ENCODE results near the gene FAAP24. TPM values are rescaled to one million over a fixed set of nuclear protein-coding genes. Genes with fewer than 3 reads are reported as not detected.
A peak's percentile ranks its signal among the peaks of the same experiment; 100 is the strongest.
"Not testable (repeated sequence)": the region's sequence is repeated elsewhere in the genome, so short reads cannot be mapped to it uniquely, and the experiment has no call there.

Gene FAAP24
- total and polyA plus RNA-seq, 2 of the 13 experiments (the other 11 are each of a cell fraction or from before 2014, with no cell fraction given): 2.3 to 6.0 TPM

DNA sequence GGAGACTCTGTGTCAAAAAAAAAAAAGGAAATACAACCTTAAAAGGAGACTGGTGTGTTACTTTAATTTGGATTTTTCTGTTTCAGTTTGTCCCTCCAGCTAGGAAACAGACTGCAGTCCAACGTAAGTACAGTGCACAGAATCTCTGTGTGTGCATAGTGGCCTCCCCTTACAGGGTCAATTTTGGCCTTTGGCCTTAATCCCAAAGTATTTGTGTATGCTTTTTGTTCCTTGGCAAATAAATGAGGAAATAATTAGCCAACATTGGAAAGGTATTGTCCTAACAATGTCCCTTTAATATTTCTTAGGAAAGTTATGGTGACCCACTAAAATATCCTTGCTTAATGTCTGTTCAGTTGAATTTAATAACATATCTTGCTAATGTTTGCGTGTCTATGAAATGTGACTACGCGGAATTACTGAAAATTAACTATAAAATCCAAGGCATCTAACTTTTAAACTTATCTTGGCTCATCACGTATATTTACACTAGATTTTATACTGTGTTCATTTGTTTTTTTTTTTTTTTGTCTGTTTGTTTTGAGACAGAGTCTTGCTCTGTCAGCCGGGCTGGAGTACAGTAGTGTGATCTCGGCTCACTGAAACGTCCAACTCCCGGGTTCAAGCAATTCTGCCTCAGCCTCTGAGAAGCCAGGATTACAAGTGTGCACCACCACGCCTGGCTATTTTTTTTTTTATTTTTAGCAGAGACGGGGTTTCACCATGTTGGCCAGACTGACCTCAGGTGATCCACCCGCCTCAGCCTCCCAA, 53.6 kb downstream of the FAAP24 start:
- H3K9me3 ChIP-seq (ENCODE audit: low read length); H3K27me3 ChIP-seq (ENCODE audit: control insufficient read depth in 1 of 2, insufficient read depth in 2 of 2, low read length in 2 of 2); H4K20me1 ChIP-seq (ENCODE audit: insufficient read depth, low read length); H2AFZ ChIP-seq (ENCODE audit: low read length); CTCF ChIA-PET (ENCODE audit: low intra/inter-chr PET ratio, low total read pairs); in situ Hi-C loops (cut with HindIII; ENCODE audit: extremely low pct_ligation_motif_present, low pct_unique_long_range_greater_than_20kb); TF ChIP-seq FOXP1, FOXA1 (IDR thresholded peaks at IDR 0.05): not testable (repeated sequence)
- H3K9ac ChIP-seq (ENCODE audit: insufficient read depth, low read depth, low read length): peak overlapping the region; percentile 56
- peaks cover 24% of the 10 kb centered on the region for H3K79me2 ChIP-seq (ENCODE audit: insufficient read depth, low read length)
- WGBS (ENCODE audit: low lambda C conversion rate): 13% methylated on average over 12 of the region's 12 CpGs
- POLR2A ChIA-PET: interaction anchor here (3.7 kb wide), 1 partner anchor 14 kb away, joined by 53 read pairs; no protein-coding TSS in a partner anchor
- peaks cover 14 to 20% of the 10 kb centered on the region in 2 experiments; a peak in 4 of 5 replicates for H3K36me3 ChIP-seq (replicated peaks in 1 of 2; ENCODE audit: control insufficient read depth in 1 of 2, insufficient read depth in 2 of 2, low read length in 2 of 2)
- H3K4me3 ChIP-seq (replicated peaks in 1 of 3; ENCODE audit: insufficient read depth in 1 of 3, low read depth in 2 of 3, low read length in 3 of 3): peak overlapping the region in 1 of 3 experiments; percentile 50; a peak in 2 of 6 replicates
- peak overlapping the region; percentile 64 for H3K4me2 ChIP-seq (ENCODE audit: low read depth, low read length)
- ATAC-seq (peak; percentile 92), DNase-seq (ENCODE audit: low spot score) (peak; percentile 82), FAIRE-seq (peak; percentile 90)
- peaks cover 48% of the 10 kb centered on the region for H3K4me1 ChIP-seq (ENCODE audit: insufficient read depth, low read length)
- intact Hi-C loops (cut with micrococcal nuclease; ENCODE audit: unreplicated experiment): loop anchor here (10.0 kb wide), 1 partner anchor 1749 kb away; the partner anchor contains the start of gene ZNF599
- peak overlapping the region; percentile 66 for H3K27ac ChIP-seq (ENCODE audit: extremely low read length, insufficient read depth, low read length)
- TSS peak; percentile 45 for BruUV-seq (replicated peaks)
- TF ChIP-seq ZMYM2 (CRISPR knock-in tag; IDR thresholded peaks at IDR 0.05): 0 out of 2 replicates have a peak, but pooled peaks have one; percentile 19
- peak; percentile 75; the same call in 1 of the 2 replicates for TF ChIP-seq FOXP1 (CRISPR knock-in tag; IDR thresholded peaks at IDR 0.05)
- TF ChIP-seq FOXA1 (CRISPR knock-in tag; IDR thresholded peaks at IDR 0.05): peak; percentile 65
- TF ChIP-seq, protein P1, sequence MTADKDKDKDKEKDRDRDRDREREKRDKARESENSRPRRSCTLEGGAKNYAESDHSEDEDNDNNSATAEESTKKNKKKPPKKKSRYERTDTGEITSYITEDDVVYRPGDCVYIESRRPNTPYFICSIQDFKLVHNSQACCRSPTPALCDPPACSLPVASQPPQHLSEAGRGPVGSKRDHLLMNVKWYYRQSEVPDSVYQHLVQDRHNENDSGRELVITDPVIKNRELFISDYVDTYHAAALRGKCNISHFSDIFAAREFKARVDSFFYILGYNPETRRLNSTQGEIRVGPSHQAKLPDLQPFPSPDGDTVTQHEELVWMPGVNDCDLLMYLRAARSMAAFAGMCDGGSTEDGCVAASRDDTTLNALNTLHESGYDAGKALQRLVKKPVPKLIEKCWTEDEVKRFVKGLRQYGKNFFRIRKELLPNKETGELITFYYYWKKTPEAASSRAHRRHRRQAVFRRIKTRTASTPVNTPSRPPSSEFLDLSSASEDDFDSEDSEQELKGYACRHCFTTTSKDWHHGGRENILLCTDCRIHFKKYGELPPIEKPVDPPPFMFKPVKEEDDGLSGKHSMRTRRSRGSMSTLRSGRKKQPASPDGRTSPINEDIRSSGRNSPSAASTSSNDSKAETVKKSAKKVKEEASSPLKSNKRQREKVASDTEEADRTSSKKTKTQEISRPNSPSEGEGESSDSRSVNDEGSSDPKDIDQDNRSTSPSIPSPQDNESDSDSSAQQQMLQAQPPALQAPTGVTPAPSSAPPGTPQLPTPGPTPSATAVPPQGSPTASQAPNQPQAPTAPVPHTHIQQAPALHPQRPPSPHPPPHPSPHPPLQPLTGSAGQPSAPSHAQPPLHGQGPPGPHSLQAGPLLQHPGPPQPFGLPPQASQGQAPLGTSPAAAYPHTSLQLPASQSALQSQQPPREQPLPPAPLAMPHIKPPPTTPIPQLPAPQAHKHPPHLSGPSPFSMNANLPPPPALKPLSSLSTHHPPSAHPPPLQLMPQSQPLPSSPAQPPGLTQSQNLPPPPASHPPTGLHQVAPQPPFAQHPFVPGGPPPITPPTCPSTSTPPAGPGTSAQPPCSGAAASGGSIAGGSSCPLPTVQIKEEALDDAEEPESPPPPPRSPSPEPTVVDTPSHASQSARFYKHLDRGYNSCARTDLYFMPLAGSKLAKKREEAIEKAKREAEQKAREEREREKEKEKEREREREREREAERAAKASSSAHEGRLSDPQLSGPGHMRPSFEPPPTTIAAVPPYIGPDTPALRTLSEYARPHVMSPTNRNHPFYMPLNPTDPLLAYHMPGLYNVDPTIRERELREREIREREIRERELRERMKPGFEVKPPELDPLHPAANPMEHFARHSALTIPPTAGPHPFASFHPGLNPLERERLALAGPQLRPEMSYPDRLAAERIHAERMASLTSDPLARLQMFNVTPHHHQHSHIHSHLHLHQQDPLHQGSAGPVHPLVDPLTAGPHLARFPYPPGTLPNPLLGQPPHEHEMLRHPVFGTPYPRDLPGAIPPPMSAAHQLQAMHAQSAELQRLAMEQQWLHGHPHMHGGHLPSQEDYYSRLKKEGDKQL (CRISPR knock-in tag; IDR thresholded peaks at IDR 0.05; ENCODE audit: low read depth): 0 out of 2 replicates have a peak, but pooled peaks have one; percentile 35
- TF ChIP-seq ZNF770 (CRISPR knock-in tag; IDR thresholded peaks at IDR 0.05): 0 out of 2 replicates have a peak, but pooled peaks have one; percentile 39
- peak; percentile 50; the same call in 1 of the 2 replicates for TF ChIP-seq SIX1 (CRISPR knock-in tag; IDR thresholded peaks at IDR 0.05; ENCODE audit: borderline replicate concordance)
- peak; percentile 25 for TF ChIP-seq SKI (IDR thresholded peaks at IDR 0.05; ENCODE audit: partially characterized antibody)
- 0 out of 2 replicates have a peak, but pooled peaks have one; percentile 37 for TF ChIP-seq HMG20A (CRISPR knock-in tag; IDR thresholded peaks at IDR 0.05; ENCODE audit: borderline replicate concordance)
- peak; percentile 60 for TF ChIP-seq MED1 (CRISPR knock-in tag; IDR thresholded peaks at IDR 0.05)
- peak; percentile 70 for TF ChIP-seq HDAC1 (CRISPR knock-in tag; IDR thresholded peaks at IDR 0.05)
- peak; percentile 65 for TF ChIP-seq NR2F2 (IDR thresholded peaks at IDR 0.05; ENCODE audit: borderline replicate concordance, low read depth)
- peak; percentile 69; the same call in 1 of the 2 replicates for TF ChIP-seq HDAC2 (CRISPR knock-in tag; IDR thresholded peaks at IDR 0.05)
- TF ChIP-seq MIER3 (CRISPR knock-in tag; IDR thresholded peaks at IDR 0.05; ENCODE audit: borderline replicate concordance): peak; percentile 53; the same call in 1 of the 2 replicates
- TF ChIP-seq KDM5A (IDR thresholded peaks at IDR 0.05; ENCODE audit: borderline replicate concordance, low read length): peak; percentile 34; the same call in 1 of the 2 replicates
- TF ChIP-seq DRAP1 (CRISPR knock-in tag; IDR thresholded peaks at IDR 0.05): 0 out of 2 replicates have a peak, but pooled peaks have one; percentile 14

Measured in HepG2 (cell line).